HepG2 (cell line): ENCODE measurements around the gene SOX13. TPM values are rescaled to one million over a fixed set of nuclear protein-coding genes. Genes with fewer than 3 reads are reported as not detected.
A peak's percentile ranks its signal among the peaks of the same experiment; 100 is the strongest.

ENCODE experiments used
- ATAC-seq: fragments of 200-7000 bp; cut with Tn5 transposase; 3 replicates; pipeline ENCODE4 v1.9.1; 2020; ENCODE audit warnings: mild to moderate bottlenecking, moderate library complexity
- BruUV-seq: library from RNA; stranded (reverse); fragments of 400-500 nt; replicated peaks from 2 replicates; lab custom pipeline; 2021; lab: Mats Ljungman, UMichigan
- CTCF ChIA-PET: fragments of 300-600 bp; formaldehyde crosslinking; extraction: SDS; loops from one replicate; lab custom pipeline; 2021; ENCODE audit warnings: low total read pairs, inconsistent platforms, low intra/inter-chr PET ratio; lab: Yijun Ruan, JAX
- POLR2A ChIA-PET: fragments of 350-600 bp; sonication (Branson Sonifier 250); formaldehyde crosslinking; loops from one replicate; lab custom pipeline; 2020; ENCODE audit warnings: antibody characterized with exemption, inconsistent platforms; lab: Yijun Ruan, JAX
- DNase-seq: peaks from one replicate; pipeline ENCODE4 v3.0.0-alpha.2; 2015; ENCODE audit warnings: low spot score
- FAIRE-seq: peaks from 3 replicates; lab custom pipeline; 2011; peaks lifted over from hg19 to GRCh38; lab: Jason Lieb, UNC
- H2AFZ ChIP-seq: one replicate; pipeline ENCODE4 v1.6.1; 2011; ENCODE audit warnings: low read length, inconsistent platforms
- H3K27ac ChIP-seq: fragments of 300-600 bp; 3 replicates; pipeline ENCODE4 v1.8.0; 2011; ENCODE audit warnings: mixed run types, mild to moderate bottlenecking, mixed read lengths, low read length, inconsistent platforms; ENCODE audit not compliant: insufficient read depth; ENCODE audit errors: extremely low read length
- H3K27me3 ChIP-seq, 2 experiments: fragments of 200-600 bp in 1 of 2; 2 replicates in 1 of 2; 3 replicates in 1 of 2; pipeline versions ENCODE4 v1.6.0 to v1.8.0; 2011; ENCODE audit warnings: low read length in 2 of 2, mild to moderate bottlenecking in 2 of 2, moderate library complexity in 2 of 2, inconsistent platforms in 1 of 2; ENCODE audit not compliant: insufficient read depth in 2 of 2, control insufficient read depth in 1 of 2
- H3K36me3 ChIP-seq, 2 experiments: fragments of 200-600 bp in 1 of 2; replicated peaks in 1 of 2; 2 replicates in 1 of 2; 3 replicates in 1 of 2; pipeline versions ENCODE4 v1.5.1 to v1.8.0; 2011; ENCODE audit warnings: low read length in 2 of 2, inconsistent platforms in 1 of 2; ENCODE audit not compliant: insufficient read depth in 2 of 2, control insufficient read depth in 1 of 2
- H3K4me1 ChIP-seq: 2 replicates; pipeline ENCODE4 v1.5.1; 2012; ENCODE audit warnings: low read length, inconsistent platforms; ENCODE audit not compliant: insufficient read depth
- H3K4me2 ChIP-seq: 2 replicates; pipeline ENCODE4 v1.6.0; 2011; ENCODE audit warnings: low read depth, low read length, inconsistent platforms
- H3K4me3 ChIP-seq, 3 experiments: fragments of 200-600 bp in 1 of 3; sonication (generic), shearing (Covaris generic) in 1 of 3; replicated peaks in 1 of 3; 2 replicates each; pipeline ENCODE4 v1.5.1; 2011 to 2016; ENCODE audit warnings: low read length in 3 of 3, inconsistent platforms in 2 of 3, low read depth in 2 of 3, mild to moderate bottlenecking in 2 of 3, control low read depth in 1 of 3, mixed read lengths in 1 of 3; ENCODE audit not compliant: insufficient read depth in 1 of 3
- H3K79me2 ChIP-seq: one replicate; pipeline ENCODE4 v1.6.1; 2011; ENCODE audit warnings: low read length, inconsistent platforms; ENCODE audit not compliant: insufficient read depth
- H3K9ac ChIP-seq: 2 replicates; pipeline ENCODE4 v1.6.0; 2011; ENCODE audit warnings: mild to moderate bottlenecking, low read depth, low read length, inconsistent platforms; ENCODE audit not compliant: insufficient read depth
- H3K9me3 ChIP-seq: 2 replicates; pipeline ENCODE4 v1.5.1; 2012; ENCODE audit warnings: mild to moderate bottlenecking, low read length
- H4K20me1 ChIP-seq: 2 replicates; pipeline ENCODE4 v1.6.0; 2011; ENCODE audit warnings: inconsistent platforms, mild to moderate bottlenecking, low read length, moderate library complexity; ENCODE audit not compliant: insufficient read depth
- CHD2 ChIP-seq: IDR thresholded peaks from 2 replicates; pipeline ENCODE4 v1.6.1; 2011; ENCODE audit warnings: low read depth, low read length, improper control_type of control experiment
- POLR2A ChIP-seq, 2 experiments: IDR thresholded peaks; 2 replicates each; pipeline ENCODE4 v1.6.1; 2011; ENCODE audit warnings: low read depth in 2 of 2, low read length in 2 of 2, mild to moderate bottlenecking in 1 of 2, moderate library complexity in 1 of 2; ENCODE audit not compliant: insufficient read depth in 1 of 2
- TAF15 ChIP-seq: fragments of 200-400 bp; formaldehyde crosslinking; IDR thresholded peaks from one replicate; pipeline ENCODE4 v1.6.1; 2018; ENCODE audit warnings: mild to moderate bottlenecking, low read depth, low read length; ENCODE audit not compliant: poor library complexity, severe bottlenecking
- ZBTB33 ChIP-seq: sonication (generic); formaldehyde crosslinking; IDR thresholded peaks from 2 replicates; pipeline ENCODE4 v1.4.0; 2020; ENCODE audit warnings: missing genetic modification reagents
- ZNF121 ChIP-seq: sonication (generic); formaldehyde crosslinking; IDR thresholded peaks from 2 replicates; pipeline ENCODE4 v1.5.0; 2020; ENCODE audit warnings: mild to moderate bottlenecking, missing genetic modification reagents
- ZNF44 ChIP-seq: sonication (generic); formaldehyde crosslinking; IDR thresholded peaks from 2 replicates; pipeline ENCODE4 v1.5.1; 2020; ENCODE audit warnings: mild to moderate bottlenecking, missing genetic modification reagents
- ZNF704 ChIP-seq: sonication (generic); formaldehyde crosslinking; IDR thresholded peaks from 2 replicates; pipeline ENCODE4 v1.8.1; 2023; ENCODE audit warnings: mild to moderate bottlenecking, inconsistent platforms, moderate library complexity, missing genetic modification reagents, borderline replicate concordance
- WGBS: methylation state at CpG from one replicate; pipeline ENCODE4 v1.1.6; 2017; ENCODE audit warnings: low lambda C conversion rate; 5-methylcytosine and 5-hydroxymethylcytosine counted together
- in situ Hi-C: cut with HindIII; loops from 2 replicates; pipeline ENCODE4 v1.10.0; 2017; ENCODE audit warnings: low pct_unique_long_range_greater_than_20kb; ENCODE audit not compliant: extremely low pct_ligation_motif_present
- intact Hi-C: fragments of 100-400 bp; cut with micrococcal nuclease; formaldehyde crosslinking; loops from one replicate; pipeline ENCODE4 v1.10.0; 2022; ENCODE audit not compliant: unreplicated experiment
- polyA plus RNA-seq, 8 experiments: library from polyadenylated mRNA; depleted of rRNA in 3 of 8; stranded (reverse) in 7 of 8; unstranded in 1 of 8; fragments of >200 nt; fragmentation: Illumina TruSeq in 4 of 8; extraction: Trizol in 4 of 8; gene quantifications; 2 replicates each; pipeline versions ENCODE4 v1.2.1 to v1.2.3, GENCODE V29; 2011 to 2016; ENCODE audit warnings: low read depth in 4 of 8, missing spikeins in 1 of 8, mixed read lengths in 1 of 8; ENCODE audit not compliant: insufficient read depth in 1 of 8
- total RNA-seq, 5 experiments: library from RNA; depleted of rRNA; stranded (reverse); fragments of >200 nt; fragmentation: Illumina TruSeq; extraction: Trizol; gene quantifications; 2 replicates each; pipeline ENCODE4 v1.2.3, GENCODE V29; 2016; ENCODE audit warnings: low read depth in 1 of 5

Gene SOX13
- total and polyA plus RNA-seq, 2 of the 13 experiments (the other 11 are each of a cell fraction or from before 2014, with no cell fraction given): 13.3 to 15.8 TPM

- Histone ChIP-seq H3K27ac (peak overlapping the region; percentile 19), H3K4me3 (no peak overlapping the region), H3K9ac (no peak overlapping the region), H3K9me3 (no peaks in the 10 kb centered on the region), H3K4me1 (peaks cover 65% of the 10 kb centered on the region), H3K79me2 (peaks cover 89% of the 10 kb centered on the region), H3K27me3 (no peaks in the 10 kb centered on the region), H3K36me3 (peaks cover 0 to 3% of the 10 kb centered on the region in 2 experiments; a peak in 2 of 5 replicates)
- no peak for DNase-seq
- in situ Hi-C loops (no loop called here), intact Hi-C loops (no loop called here)
- WGBS: 92% methylated on average over 7 of the region's 7 CpGs
- CTCF ChIA-PET: no interaction called here
- ATAC-seq: no peak
- POLR2A ChIA-PET: interaction anchor here (1.5 to 1.7 kb wide), 3 partner anchors 13 to 18 kb away, joined by 4 to 5 read pairs (median 5); partner anchors contain the start of gene SOX13
- FAIRE-seq: no peak
- TF ChIP-seq TAF15 (no peak), CHD2 (no peak), ZNF704 (CRISPR knock-in tag) (no peak), ZNF44 (no peak), POLR2A (IDR thresholded peaks at IDR 0.05; ENCODE audit: insufficient read depth in 1 of 2, low read depth in 2 of 2, low read length in 2 of 2) (no peak)
- TF ChIP-seq, all 625 proteins: peak for 0
- H3K4me2 ChIP-seq: no peak overlapping the region
- H2AFZ ChIP-seq: no peak overlapping the region
- H4K20me1 ChIP-seq: 0 out of 2 replicates have a peak, but pooled peaks cover 2% of the 10 kb centered on the region
- no TSS peak for BruUV-seq
Measured at GRCh38 chr1:204091066-204091465, 18.2 kb downstream of the SOX13 start.

- no TSS peak for BruUV-seq
- H3K36me3 ChIP-seq: peaks cover 0 to 3% of the 10 kb centered on the region in 2 experiments; a peak in 2 of 5 replicates
- H3K4me3 ChIP-seq: no peak overlapping the region
- 91% methylated on average over 5 of the region's 5 CpGs for WGBS
- no peak overlapping the region for H3K9ac ChIP-seq
- in situ Hi-C loops: no loop called here
- 0 out of 2 replicates have a peak, but pooled peaks cover 2% of the 10 kb centered on the region for H4K20me1 ChIP-seq
- no peaks in the 10 kb centered on the region for H3K27me3 ChIP-seq
- H3K4me2 ChIP-seq: no peak overlapping the region
- no peak for ATAC-seq
- intact Hi-C loops: loop anchor here (2.0 kb wide), 1 partner anchor 17 kb away; no protein-coding TSS in a partner anchor
- TF ChIP-seq ZNF121 (CRISPR knock-in tag) (peak; percentile 96), ZBTB33 (CRISPR knock-in tag) (no peak)
- TF ChIP-seq, all 625 proteins: peak for 1
- ChIA-PET CTCF (no interaction called here), POLR2A (interaction anchor here (1.8 kb wide), 1 partner anchor 19 kb away, joined by 10 read pairs; the partner anchor contains the start of gene SOX13)
- Histone ChIP-seq H3K9me3 (no peaks in the 10 kb centered on the region), H2AFZ (no peak overlapping the region), H3K79me2 (peaks cover 90% of the 10 kb centered on the region), H3K27ac (peak overlapping the region; percentile 19), H3K4me1 (peaks cover 71% of the 10 kb centered on the region)
- FAIRE-seq (no peak), DNase-seq (no peak)
Measured at GRCh38 chr1:204091787-204092312, 18.9 kb downstream of the SOX13 start.
